GM20431 (cell line): ENCODE data around the gene BCL3.
"Not testable (repeated sequence)": the region's sequence is repeated elsewhere in the genome, so short reads cannot be mapped to it uniquely, and the experiment has no call there.

Experiments
- in situ Hi-C: fragments of 300-500 bp; cut with MseI, MboI; formaldehyde crosslinking; loops from one replicate; pipeline ENCODE4 v1.15.0; 2020; ENCODE audit warnings: low sequenced_read_pairs; ENCODE audit not compliant: unreplicated experiment

The BCL3 gene

DNA sequence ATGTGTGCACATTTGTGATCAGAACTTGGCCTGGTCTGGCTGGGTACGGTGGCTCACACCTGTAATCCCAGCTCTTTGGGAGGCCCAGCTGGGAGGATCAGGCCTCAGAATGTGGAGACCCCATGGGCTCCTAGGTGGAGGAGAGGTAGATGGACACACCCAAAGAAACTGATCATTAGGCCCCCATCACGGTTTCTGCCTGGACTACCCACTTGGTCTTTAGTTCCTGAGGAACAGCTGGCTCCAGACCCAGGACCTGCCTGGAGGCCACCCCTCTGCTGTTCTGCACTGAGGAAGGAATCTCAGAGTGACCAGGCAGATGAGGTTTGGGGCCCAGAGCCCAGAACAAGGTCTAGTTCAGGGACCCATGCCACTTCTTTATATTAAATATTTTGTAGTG, 30.6 kb downstream of the BCL3 start:
- in situ Hi-C loops, result loop anchor here (10.0 kb wide), 1 partner anchor 54 kb away; no protein-coding TSS in a partner anchor

DNA sequence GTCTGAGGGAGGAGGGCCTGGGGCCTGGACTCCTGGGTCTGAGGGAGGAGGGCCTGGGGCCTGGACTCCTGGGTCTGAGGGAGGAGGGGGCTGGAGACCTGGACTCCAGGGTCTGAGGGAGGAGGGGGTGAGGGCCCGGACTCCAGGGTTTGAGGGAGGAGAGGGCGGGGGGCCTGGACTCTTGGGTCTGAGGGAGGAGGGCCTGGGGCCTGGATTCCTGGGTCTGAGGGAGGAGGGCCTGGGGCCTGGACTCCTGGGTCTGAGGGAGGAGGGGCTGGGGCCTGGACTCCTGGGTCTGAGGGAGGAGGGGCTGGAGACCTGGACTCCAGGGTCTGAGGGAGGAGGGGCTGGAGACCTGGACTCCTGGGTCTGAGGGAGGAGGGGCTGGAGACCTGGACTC, 33.2 kb downstream of the BCL3 start:
- in situ Hi-C loops, result not testable (repeated sequence)

DNA sequence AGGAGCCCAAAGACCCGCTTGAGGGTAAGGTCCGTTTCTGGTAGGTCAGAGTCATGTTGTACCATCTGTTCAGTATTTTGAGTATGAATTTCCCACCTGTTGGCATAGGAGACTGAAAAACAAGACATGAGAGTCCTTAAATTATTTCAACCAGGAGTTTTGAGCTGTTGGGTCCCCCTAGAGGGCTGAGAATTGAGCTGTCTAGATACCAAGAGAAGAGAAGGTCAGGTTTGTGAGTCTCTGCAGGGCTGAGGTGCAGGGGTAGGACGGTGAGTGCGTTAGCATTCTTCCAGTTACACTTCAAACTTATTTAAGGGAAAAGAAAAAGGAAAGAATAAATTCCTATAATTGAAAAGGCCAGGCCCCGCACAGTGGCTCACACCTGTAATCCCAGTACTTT, 34.2 kb downstream of the BCL3 start:
- in situ Hi-C loops, result no loop called here

DNA sequence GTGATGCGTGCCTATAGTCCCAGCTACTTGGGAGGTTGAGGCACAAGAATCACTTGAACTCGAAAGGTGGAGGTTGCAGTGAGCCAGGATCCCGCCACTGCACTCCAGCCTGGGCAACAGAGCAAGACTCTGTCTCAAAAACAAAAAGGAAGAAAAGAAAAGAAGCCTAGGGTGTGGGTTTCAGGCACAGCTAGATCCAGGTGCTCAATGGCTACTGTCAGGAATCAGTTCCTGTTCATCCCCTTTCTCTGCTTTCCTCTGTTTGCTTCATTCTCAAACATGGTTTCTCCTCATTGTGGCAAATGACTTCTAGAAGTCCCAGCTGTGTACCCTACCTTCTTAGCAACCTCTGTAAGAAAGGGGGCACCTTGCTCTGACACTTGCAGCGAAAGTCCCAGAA, 35.0 kb downstream of the BCL3 start:
- in situ Hi-C loops, result no loop called here

DNA sequence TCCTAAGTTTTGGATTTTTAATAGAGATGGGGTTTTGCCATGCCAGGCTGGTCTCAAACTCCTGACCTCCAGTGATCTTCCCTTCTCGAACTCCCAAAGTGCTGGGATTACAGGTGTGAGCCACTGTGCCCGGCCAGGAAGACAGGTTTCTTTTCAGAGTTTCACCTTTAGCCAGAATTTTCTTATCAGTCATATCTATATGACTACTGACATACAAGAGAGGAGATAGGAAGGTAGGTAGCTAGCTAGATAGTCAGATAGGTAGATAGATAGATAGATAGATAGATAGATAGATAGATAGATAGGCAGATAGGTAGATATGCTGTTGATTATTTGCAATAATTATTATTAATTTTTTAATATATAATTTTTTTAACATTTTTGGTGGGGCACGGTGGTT, 36.8 kb downstream of the BCL3 start:
- in situ Hi-C loops, result no loop called here

DNA sequence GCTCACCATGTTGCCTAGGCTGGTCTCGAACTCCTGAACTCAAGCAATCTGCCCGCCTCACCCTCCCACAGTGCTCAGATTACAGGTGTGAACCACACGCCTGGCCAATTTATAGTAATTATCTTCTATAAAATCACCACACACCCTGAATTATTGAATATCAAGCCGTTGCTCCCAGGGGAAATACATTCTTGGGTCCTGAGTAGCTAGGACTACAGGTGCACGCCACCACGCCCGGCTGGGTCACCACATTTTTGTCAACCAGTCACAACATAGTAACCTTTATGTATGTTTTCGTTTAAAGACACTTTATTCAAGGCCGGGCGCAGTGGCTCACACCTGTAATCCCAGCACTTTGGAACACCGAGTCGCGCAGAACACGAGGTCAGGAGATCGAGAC, 37.5 kb downstream of the BCL3 start:
- in situ Hi-C loops, result no loop called here

DNA sequence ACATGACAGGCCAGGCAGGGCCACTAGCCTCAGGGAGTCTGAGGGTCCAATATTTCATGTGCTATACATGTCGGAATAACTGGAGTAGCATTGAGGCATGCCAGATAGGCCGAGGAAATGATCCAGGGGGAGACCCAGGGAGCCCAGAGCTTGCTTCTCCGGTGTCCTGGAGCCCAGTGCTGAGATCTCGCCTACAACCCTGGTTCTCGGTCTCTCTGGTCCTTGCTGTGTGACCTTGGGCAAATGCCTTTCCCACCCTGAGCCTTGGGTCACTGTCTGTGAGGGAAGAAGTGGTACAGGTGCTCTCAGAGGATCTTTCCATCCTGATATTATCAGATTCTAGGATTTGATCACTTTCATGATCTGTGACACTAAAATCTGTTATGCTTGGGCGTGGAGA, 40.5 kb downstream of the BCL3 start:
- in situ Hi-C loops, result no loop called here

DNA sequence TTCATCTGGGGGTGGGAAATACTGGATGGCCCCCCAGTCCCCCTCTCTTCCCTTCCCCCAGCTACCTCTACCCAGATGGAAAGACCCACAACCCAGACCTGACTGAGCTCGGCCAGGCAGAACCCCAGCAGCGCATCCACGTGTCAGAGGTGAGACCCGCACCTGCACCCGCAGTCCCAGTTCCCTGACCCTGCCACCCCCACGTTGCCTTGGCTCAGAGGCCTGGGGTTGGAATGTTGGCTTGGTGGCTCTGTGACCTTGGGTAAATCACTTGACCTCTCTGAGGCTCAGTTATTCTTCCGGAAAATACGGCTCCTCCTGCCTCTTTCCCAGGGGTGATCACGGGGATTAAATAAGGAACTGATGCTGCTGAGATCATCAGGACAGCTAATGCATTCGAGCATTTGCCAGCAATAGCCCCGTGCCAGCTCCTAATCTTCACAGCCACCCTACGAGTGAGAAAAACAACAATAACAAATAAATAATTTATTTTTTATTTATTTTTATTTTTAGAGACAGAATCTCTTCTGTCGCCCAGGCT, 41.5 kb downstream of the BCL3 start:
- in situ Hi-C loops, result no loop called here

DNA sequence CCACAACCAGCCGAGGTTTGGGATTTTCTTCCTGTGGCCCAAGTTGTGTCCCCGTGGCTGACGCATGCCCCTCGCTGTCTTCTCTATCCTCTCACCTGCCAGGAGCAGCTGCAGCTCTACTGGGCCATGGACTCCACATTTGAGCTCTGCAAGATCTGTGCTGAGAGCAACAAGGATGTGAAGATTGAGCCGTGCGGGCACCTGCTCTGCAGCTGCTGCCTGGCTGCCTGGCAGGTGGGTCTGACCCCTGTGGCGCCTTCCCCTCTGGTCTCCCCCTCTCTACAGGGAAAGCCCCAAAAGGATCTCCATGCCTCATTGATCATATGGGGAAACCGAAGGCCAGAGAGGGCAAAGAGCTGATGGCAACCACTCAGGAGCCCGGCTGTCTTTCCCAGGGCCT, 43.8 kb downstream of the BCL3 start:
- in situ Hi-C loops, result no loop called here

DNA sequence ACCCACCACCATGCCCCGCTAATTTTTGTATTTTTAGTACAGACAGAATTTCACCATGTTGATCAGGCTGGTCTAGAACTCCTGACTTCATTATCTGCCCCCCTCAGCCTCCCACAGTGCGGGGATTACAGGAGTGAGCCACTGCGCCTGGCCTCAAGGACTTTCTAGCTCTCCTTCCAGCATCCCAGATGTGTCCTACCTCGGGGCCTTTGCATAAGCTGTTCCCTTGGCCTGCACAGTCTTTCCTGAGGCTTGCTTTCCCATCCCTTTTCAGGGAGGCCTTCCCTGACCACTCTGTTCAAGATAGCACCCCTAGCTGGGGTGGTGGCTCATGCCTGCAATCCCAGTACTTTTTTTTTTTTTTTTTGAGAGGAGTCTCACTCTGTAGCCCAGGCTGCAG, 46.1 kb downstream of the BCL3 start:
- in situ Hi-C loops, result no loop called here

DNA sequence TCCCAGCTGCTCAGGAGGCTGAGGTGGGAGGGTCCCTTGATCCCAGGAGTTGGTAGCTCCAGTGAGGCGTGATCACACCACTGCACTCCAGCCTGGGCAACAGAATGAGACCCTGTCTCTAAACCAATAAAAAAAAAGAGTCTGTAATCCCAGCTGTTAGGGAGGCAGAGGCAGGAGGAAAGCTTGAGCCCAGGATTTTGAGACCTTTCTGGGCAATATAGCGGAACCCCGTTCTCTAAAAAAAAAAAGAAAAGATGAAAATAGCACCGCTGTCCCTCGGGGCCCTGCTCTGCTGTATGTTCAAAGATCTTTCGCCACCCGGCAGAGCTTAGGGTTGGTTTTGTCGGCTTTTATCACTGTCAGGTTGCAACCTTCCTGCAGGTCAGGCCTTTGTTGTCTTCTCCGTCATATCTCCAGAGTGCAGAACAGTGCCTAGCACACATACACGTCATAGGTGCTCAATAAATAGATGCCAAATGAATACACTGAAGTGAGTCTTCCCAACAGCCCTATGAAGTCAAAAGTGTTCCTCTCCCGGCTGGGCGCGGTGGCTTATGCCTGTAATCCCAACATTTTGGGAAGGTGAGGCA, 47.0 kb downstream of the BCL3 start:
- in situ Hi-C loops, result no loop called here

DNA sequence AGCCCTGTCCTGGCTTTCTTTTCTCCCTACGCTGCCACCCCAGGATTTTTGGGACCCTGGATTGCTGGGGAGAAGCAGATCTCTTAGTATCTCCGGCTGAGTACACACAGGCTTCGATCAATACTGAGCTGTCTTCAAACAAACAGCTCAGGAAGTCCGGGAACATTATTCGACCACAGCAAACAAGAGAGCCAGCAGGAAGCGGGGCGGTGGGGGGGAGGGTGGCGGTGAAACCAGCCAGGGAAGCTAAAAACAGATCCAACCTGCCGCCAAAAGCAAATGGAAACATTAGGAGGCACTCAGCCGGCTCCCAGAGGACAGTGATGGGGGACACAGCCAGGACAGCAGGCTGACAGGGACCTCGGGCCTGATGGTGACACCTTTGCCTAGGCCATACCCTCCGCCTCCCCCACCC, 48.2 kb downstream of the BCL3 start:
- in situ Hi-C loops, result no loop called here

DNA sequence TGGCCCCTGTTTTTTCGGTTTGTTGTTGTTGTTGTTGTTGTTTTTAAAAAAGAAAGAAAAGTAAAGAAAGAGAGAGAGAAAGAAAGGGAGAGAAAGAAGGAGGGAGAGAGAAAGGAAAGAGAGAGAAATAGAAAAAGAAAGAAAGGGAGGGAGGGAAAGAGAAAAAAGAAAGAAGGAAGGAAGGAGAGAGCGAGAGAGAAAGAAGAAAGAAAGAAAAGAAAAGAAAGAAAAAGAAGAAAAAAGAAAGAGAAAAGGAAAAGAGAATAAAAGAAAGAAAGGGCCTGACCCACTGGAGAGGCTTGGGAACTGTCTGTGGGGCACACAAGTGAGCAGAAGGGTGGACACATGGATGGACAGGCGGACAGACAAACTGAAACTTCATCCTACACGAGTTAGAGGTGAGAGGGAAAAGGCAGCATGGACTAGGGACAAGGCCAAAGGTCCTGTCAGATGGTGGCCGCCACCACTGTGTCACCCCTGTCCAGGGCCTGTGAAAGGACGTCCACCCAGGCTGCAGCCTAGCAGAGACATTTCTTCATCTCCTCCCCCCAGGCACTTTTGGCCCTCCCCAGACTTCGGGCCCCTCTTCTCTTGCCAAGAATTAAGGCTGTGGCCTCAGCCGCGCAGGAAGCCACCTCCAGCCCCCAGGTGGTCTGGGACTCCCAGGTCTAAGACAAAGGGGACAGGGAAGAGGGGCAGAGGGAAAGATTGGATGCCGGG, 51.3 kb downstream of the BCL3 start:
- in situ Hi-C loops, result no loop called here

DNA sequence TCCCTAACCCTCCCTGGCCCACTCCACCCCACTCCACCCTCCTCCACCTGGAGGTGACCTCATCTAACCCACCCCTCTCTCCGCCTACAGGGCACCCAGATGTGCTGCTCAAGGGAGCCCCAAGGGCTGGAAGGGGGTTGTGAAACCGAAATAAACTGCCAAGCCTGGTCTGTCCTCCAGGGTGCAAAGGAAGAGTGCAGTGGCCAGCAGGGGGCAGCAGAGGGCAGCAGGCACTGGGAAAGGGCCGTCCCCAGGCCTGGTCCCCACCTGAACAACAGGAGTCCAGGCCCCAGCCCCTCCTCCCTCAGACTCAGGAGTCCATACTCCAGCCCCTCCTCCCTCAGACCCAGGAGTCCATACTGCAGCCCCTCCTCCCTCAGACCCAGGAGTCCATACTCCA, 52.0 kb downstream of the BCL3 start:
- in situ Hi-C loops, result no loop called here

DNA sequence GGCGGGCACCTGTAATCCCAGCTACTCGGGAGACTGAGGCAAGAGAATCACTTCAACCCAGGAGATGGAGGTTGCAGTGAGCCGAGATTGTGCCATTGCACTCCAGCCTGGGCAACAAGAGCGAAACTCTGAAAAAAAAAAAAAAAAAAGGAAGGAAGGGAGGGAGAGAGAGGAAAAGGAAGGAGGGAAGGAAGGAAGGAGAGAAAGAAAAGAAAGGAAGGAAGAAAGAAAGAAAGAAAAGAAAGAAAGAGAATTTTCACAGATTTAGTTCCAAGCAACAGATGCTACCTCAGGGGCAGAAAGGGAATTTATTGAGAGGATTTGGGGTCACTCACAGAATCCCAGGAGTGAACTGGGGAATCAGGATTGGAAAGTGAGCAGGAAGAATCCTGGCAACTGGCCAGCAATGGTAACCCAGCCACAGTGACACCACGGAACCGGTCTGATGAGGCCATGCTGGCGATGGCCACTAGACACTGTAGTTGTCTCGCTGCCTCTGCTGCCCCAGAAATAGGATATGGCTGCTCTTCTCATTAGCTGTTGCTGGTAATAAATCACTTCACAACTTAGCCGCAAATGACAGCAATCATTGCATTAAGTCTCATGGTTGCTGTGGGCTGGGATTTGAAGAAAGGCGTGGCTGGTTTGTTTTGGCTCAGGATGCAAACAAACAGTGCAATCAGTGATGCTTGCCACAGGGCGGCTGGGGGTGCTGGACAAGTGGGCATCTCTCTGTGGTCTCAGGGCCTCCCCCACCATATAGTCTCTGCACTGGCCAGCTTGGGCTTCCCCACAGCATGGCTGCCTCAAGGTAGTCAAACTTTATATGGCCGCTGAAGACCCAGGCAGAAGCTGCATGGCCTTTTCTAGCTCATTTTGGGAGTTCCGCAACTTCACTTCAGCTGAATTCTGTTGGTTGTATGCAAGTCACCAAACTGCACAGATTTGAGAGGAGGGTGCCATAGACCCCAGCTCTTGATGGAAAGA, 55.2 kb downstream of the BCL3 start:
- in situ Hi-C loops, result no loop called here

DNA sequence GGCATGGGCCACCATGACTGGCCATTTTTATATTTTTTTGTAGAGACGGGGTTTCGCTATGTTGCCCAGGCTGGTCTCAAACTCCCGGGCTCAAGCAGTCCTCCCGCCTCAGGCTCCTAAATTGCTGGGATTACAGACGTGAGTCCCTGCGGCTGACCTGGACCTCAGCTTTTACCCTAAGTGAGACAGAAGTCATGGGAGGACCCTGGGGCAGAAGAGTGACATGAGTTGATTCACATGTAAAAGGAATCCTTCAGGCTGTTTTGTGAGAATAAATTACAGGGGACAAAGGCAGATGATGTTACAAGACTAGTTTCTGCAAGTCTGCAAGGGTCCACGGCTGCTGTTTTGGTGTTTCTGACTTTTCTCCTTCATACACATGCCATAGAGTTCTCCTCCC, 57.8 kb downstream of the BCL3 start:
- in situ Hi-C loops, result no loop called here

DNA sequence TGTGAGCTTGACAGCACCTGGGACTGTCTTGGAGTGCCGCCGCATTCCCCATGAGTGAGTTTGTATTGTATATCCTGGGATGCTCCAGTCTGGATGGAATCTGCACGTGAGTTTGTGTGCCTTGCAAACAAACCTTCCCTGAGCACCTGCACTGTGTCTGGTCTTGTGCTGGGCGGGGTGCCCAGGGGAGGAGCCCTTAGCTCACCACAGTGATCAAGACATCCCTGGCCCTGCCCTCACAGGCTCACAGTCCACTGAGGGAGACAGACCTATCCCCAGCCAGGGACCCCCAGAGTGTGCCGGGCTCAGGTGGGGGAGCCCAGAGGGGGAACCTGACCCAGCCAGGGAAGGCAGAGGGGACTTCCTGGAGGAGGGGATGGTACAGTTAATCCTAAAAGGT, 58.7 kb downstream of the BCL3 start:
- in situ Hi-C loops, result no loop called here

DNA sequence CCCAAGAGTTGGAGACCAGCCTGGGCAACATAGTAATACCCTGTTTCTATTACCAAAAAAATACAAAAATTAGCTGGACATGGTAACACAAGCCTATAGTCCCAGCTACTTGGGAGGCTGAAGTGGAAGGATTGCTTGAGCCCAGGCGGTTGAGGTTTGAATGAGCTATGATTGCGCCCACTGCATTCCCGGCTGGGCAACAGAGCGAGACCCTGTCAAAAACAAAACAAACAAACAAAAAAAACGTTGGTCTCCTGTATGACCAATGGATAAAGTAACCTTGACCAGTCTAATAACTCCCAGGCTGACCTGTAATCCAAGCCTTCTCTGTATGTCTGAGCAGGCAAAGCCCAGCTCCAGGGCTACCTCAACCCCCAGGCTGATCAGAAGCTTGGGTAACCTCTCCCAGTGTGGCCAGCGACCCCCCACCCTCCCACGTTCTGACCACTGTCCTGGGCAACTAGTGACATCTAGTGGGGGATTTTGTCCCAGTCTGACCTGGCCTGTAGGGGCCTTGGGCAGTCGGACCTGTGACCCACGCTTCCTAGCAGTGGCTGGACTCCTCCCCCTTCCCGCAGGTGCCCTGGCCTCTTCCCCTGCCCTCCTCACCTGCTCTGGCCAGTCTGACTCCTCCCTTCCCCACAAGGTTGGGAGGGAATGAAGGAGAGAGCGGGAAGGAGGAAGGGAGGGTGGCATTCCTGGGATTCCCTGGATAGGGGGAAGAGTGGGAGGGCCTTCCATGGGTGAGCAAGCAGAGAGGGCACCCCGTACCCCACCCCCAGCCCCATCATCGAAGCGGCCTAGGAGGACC, 59.3 kb downstream of the BCL3 start:
- in situ Hi-C loops, result no loop called here

DNA sequence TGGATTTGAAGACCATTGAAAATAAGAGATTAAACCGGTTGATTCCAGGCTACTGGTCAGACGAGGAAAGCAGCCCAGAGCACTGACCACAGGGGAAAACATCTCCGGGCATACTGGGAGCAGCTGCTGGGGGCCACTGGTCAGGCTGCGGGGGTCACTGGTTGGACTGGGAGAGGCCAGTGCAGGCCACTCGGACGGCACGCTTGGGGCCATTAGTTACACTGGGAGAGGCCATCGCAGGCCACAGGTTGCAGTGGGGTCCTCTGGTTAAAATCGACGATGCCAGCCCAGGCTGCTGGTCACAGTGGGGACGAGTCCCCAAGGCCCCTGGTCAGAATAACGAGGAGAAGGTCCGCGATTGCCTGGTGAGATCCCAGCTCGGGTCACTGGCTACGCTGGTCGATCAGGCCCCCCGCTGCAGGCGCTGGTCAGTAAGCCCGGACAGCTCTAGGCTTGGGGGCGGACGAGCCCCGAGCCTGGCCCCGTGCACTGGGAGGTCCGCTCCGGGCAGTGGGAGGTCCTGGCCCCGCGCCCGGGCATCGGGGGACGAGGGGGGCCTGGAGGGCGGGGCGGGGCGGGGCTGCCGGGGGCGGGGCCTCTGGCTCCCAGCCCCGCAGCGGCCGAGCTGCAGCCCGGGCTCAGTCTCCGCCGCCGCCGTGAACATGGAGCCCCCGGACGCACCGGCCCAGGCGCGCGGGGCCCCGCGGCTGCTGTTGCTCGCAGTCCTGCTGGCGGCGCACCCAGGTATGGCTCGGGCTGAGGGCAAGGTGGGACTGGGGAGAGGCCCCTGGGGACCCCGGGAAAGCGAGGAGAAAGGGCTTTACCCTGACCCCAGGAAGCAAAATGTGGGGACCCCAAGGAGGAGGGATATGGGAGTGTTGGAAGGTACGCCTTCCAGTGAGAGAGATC, 60.2 kb downstream of the BCL3 start, which contains the start of gene BCAM:
Gene BCAM, plus strand, starts transcription at position 641 of the 909 bp plus-strand sequence. Its CDS starts 22 bp downstream, at position 663.
- in situ Hi-C loops, result no loop called here
